GM20000 (cell line): ENCODE data around the gene TNFRSF18.

Source experiments
- DNase-seq: peaks from one replicate; pipeline ENCODE4 v3.0.0; 2012; ENCODE audit warnings: low spot score
- CTCF ChIP-seq: IDR thresholded peaks from 2 replicates; pipeline ENCODE4 v1.5.1; 2012; ENCODE audit warnings: mild to moderate bottlenecking, control low read depth; ENCODE audit errors: extremely low read depth, missing control alignments

Gene TNFRSF18

GRCh38 chr1:1217621-1218523, 11.5 kb upstream of the TNFRSF18 start:
- TF ChIP-seq CTCF = no peak
- DNase-seq = no peak

- no peak for TF ChIP-seq CTCF
- DNase-seq = no peak
These were observed 10.6 kb upstream of the TNFRSF18 start for GRCh38 chr1:1216770-1217620.

- DNase-seq = no peak
- no peak for TF ChIP-seq CTCF
These were observed 9.7 kb upstream of the TNFRSF18 start for GRCh38 chr1:1215881-1216605.

- TF ChIP-seq CTCF = no peak
- DNase-seq = no peak
These were observed 8.8 kb upstream of the TNFRSF18 start for GRCh38 chr1:1215080-1215676.

GRCh38 chr1:1213345-1214265, 7.2 kb upstream of the TNFRSF18 start, which contains the start of gene TNFRSF4:
TNFRSF4 (minus strand) TSS chr1:1214153; CDS start chr1:1214127, 26 bp downstream.
- TF ChIP-seq CTCF = no peak
- peak; percentile 74 for DNase-seq

- TF ChIP-seq CTCF = no peak
- peak; percentile 84 for DNase-seq
These were observed 6.5 kb upstream of the TNFRSF18 start for GRCh38 chr1:1212780-1213344.
